GM23248 (cell line): Measurements from ENCODE around the gene ATP5PD. TPM values are rescaled to one million over a fixed set of nuclear protein-coding genes. Genes with fewer than 3 reads are reported as not detected.

Source experiments
- DNase-seq: peaks from one replicate; pipeline ENCODE4 v3.0.0-alpha.2; 2015
- H2AFZ ChIP-seq: fragments of 200-600 bp; sonication (generic); 2 replicates; pipeline ENCODE4 v1.6.1; 2016; ENCODE audit warnings: antibody characterized with exemption
- H3F3A ChIP-seq: fragments of 200-600 bp; sonication (generic); 2 replicates; pipeline ENCODE4 v1.6.1; 2016; ENCODE audit warnings: mild to moderate bottlenecking, antibody characterized with exemption, mixed run types; ENCODE audit not compliant: insufficient read depth
- H3K27ac ChIP-seq: fragments of 200-600 bp; sonication (generic); 2 replicates; pipeline ENCODE4 v1.5.1; 2016; ENCODE audit warnings: mild to moderate bottlenecking
- H3K27me3 ChIP-seq: fragments of 200-600 bp; sonication (generic); replicated peaks from 2 replicates; pipeline ENCODE4 v1.6.1; 2016; ENCODE audit warnings: mild to moderate bottlenecking; ENCODE audit not compliant: insufficient read depth
- H3K36me3 ChIP-seq: fragments of 200-600 bp; sonication (generic); 2 replicates; pipeline ENCODE4 v1.6.1; 2016; ENCODE audit warnings: low read depth, mild to moderate bottlenecking
- H3K4me1 ChIP-seq: fragments of 200-600 bp; sonication (generic); 2 replicates; pipeline ENCODE4 v1.6.1; 2016; ENCODE audit warnings: mild to moderate bottlenecking; ENCODE audit not compliant: insufficient read depth
- H3K4me2 ChIP-seq: fragments of 200-600 bp; sonication (generic); one replicate; pipeline ENCODE4 v1.6.1; 2016; ENCODE audit warnings: mild to moderate bottlenecking; ENCODE audit not compliant: unreplicated experiment
- H3K4me3 ChIP-seq: fragments of 200-600 bp; sonication (generic); 2 replicates; pipeline ENCODE4 v1.5.1; 2016; ENCODE audit warnings: mild to moderate bottlenecking
- H3K79me2 ChIP-seq: fragments of 200-600 bp; sonication (generic); 2 replicates; pipeline ENCODE4 v1.6.1; 2016; ENCODE audit warnings: mild to moderate bottlenecking; ENCODE audit not compliant: insufficient read depth
- H3K9ac ChIP-seq: fragments of 200-600 bp; sonication (generic); 2 replicates; pipeline ENCODE4 v1.6.1; 2016; ENCODE audit warnings: mild to moderate bottlenecking
- H3K9me2 ChIP-seq: fragments of 200-600 bp; sonication (generic); 2 replicates; pipeline ENCODE4 v1.6.1; 2016; ENCODE audit warnings: mixed run types, mild to moderate bottlenecking, moderate library complexity; ENCODE audit not compliant: insufficient read depth
- H3K9me3 ChIP-seq: fragments of 200-600 bp; sonication (generic); one replicate; pipeline ENCODE4 v1.6.1; 2017; ENCODE audit warnings: low read depth
- H4K20me1 ChIP-seq: fragments of 200-600 bp; sonication (generic); 2 replicates; pipeline ENCODE4 v1.6.0; 2016; ENCODE audit not compliant: insufficient read depth
- EZH2 ChIP-seq: fragments of 200-600 bp; sonication (generic); IDR thresholded peaks from 2 replicates; pipeline ENCODE4 v1.6.1; 2018; ENCODE audit warnings: antibody characterized with exemption, mild to moderate bottlenecking; ENCODE audit not compliant: insufficient read depth, poor library complexity, severe bottlenecking
- EZH2phosphoT487 ChIP-seq: fragments of 200-600 bp; sonication (generic); IDR thresholded peaks from 2 replicates; pipeline ENCODE4 v1.6.1; 2018; ENCODE audit warnings: antibody characterized with exemption, moderate library complexity, mild to moderate bottlenecking, low read depth; ENCODE audit not compliant: insufficient read depth
- WGBS, 2 experiments: methylation state at CpG; one replicate each; pipeline ENCODE4 v1.1.6; 2015 to 2017; ENCODE audit warnings: low lambda C conversion rate in 2 of 2, low coverage in 1 of 2; ENCODE audit errors: missing lambda C conversion rate in 2 of 2; 5-methylcytosine and 5-hydroxymethylcytosine counted together
- in situ Hi-C: fragments of 300-500 bp; cut with MboI; formaldehyde crosslinking; loops from 2 replicates; pipeline ENCODE4 v1.15.0; 2020
- polyA plus RNA-seq: library from polyadenylated mRNA; unstranded; fragments of >200 nt; fragmentation: Nextera tagmentation; extraction: Ambion mirVana; gene quantifications from 2 replicates; pipeline ENCODE4 v1.2.1, GENCODE V29; 2016
- total RNA-seq: library from RNA; depleted of rRNA; stranded (reverse); fragments of >200 nt; shearing (Covaris generic); gene quantifications from 2 replicates; pipeline ENCODE4 v1.2.3, GENCODE V29; 2014

The ATP5PD gene
- total and polyA plus RNA-seq, 2 experiments from 2014 or later: 215 to 522 TPM

- Histone ChIP-seq H3K27me3 (no peaks in the 10 kb centered on the region), H3K4me3 (no peak overlapping the region), H3K36me3 (peaks cover 3% of the 10 kb centered on the region; the same call in 1 of the 2 replicates), H4K20me1 (no peaks in the 10 kb centered on the region), H3K9ac (no peak overlapping the region), H2AFZ (no peak overlapping the region), H3F3A (peaks cover 8% of the 10 kb centered on the region; the same call in 1 of the 2 replicates), H3K9me3 (no peaks in the 10 kb centered on the region), H3K4me1 (no peaks in the 10 kb centered on the region), H3K27ac (no peak overlapping the region), H3K79me2 (no peaks in the 10 kb centered on the region), H3K9me2 (no peaks in the 10 kb centered on the region), H3K4me2 (no peak overlapping the region)
- 85 to 88% methylated on average over 10 of the region's 10 CpGs for WGBS, 2 experiments
- DNase-seq: no peak
- TF ChIP-seq EZH2phosphoT487 (no peak), EZH2 (no peak)
- in situ Hi-C loops: no loop called here
Observed at GRCh38 chr17:75024686-75025397, 21.9 kb downstream of the ATP5PD start.

GRCh38 chr17:75020331-75021110, 26.2 kb downstream of the ATP5PD start:
- no peak overlapping the region for H2AFZ ChIP-seq
- no peak overlapping the region for H3K4me2 ChIP-seq
- no peaks in the 10 kb centered on the region for H3K9me2 ChIP-seq
- H3F3A ChIP-seq: no peaks in the 10 kb centered on the region
- no peak overlapping the region for H3K9ac ChIP-seq
- no peaks in the 10 kb centered on the region for H3K27me3 ChIP-seq
- H3K79me2 ChIP-seq: peaks cover 15% of the 10 kb centered on the region
- in situ Hi-C loops: no loop called here
- TF ChIP-seq EZH2 (no peak), EZH2phosphoT487 (no peak)
- H4K20me1 ChIP-seq: no peaks in the 10 kb centered on the region
- H3K27ac ChIP-seq: no peak overlapping the region
- no peaks in the 10 kb centered on the region for H3K9me3 ChIP-seq
- H3K36me3 ChIP-seq: peaks cover 3% of the 10 kb centered on the region; the same call in 1 of the 2 replicates
- DNase-seq: no peak
- H3K4me3 ChIP-seq: no peak overlapping the region
- H3K4me1 ChIP-seq: no peaks in the 10 kb centered on the region
- WGBS, 2 experiments: 91 to 93% methylated on average over 19 of the region's 19 CpGs

- Histone ChIP-seq H2AFZ (no peak overlapping the region), H3K9ac (no peak overlapping the region), H3K27ac (no peak overlapping the region), H3K4me1 (no peaks in the 10 kb centered on the region), H3K27me3 (no peaks in the 10 kb centered on the region), H3K36me3 (peaks cover 3% of the 10 kb centered on the region; the same call in 1 of the 2 replicates), H4K20me1 (no peaks in the 10 kb centered on the region), H3K79me2 (peaks cover 24% of the 10 kb centered on the region), H3K9me2 (no peaks in the 10 kb centered on the region), H3K9me3 (no peaks in the 10 kb centered on the region), H3K4me3 (no peak overlapping the region), H3F3A (no peaks in the 10 kb centered on the region), H3K4me2 (no peak overlapping the region)
- WGBS, 2 experiments: 88 to 90% methylated on average over 3 of the region's 3 CpGs
- TF ChIP-seq EZH2phosphoT487 (no peak), EZH2 (no peak)
- in situ Hi-C loops: no loop called here
- DNase-seq: no peak
Observed at GRCh38 chr17:75019710-75020109, 27.1 kb downstream of the ATP5PD start.

- Histone ChIP-seq H3K9me3 (no peaks in the 10 kb centered on the region), H3K4me1 (no peaks in the 10 kb centered on the region), H3K36me3 (peaks cover 3% of the 10 kb centered on the region; the same call in 1 of the 2 replicates), H3F3A (no peaks in the 10 kb centered on the region), H3K9ac (no peak overlapping the region), H2AFZ (no peak overlapping the region), H3K4me2 (no peak overlapping the region), H4K20me1 (no peaks in the 10 kb centered on the region), H3K27ac (no peak overlapping the region), H3K79me2 (peaks cover 29% of the 10 kb centered on the region), H3K4me3 (no peak overlapping the region), H3K9me2 (no peaks in the 10 kb centered on the region), H3K27me3 (no peaks in the 10 kb centered on the region)
- no peak for TF ChIP-seq EZH2phosphoT487
- no peak for TF ChIP-seq EZH2
- in situ Hi-C loops: no loop called here
- 89 to 94% methylated on average over 5 of the region's 5 CpGs for WGBS, 2 experiments
- no peak for DNase-seq
Observed at GRCh38 chr17:75019146-75019545, 27.6 kb downstream of the ATP5PD start.
